ENCODE data around the gene RNF149.

Gene RNF149

GRCh38 chr2:101293544-101293943 is 15.0 kb downstream of the RNF149 start:
- DNase-seq = no peak

- DNase-seq = no peak
Measured at GRCh38 chr2:101291973-101292372, 16.5 kb downstream of the RNF149 start.

- no peak for DNase-seq
Measured at GRCh38 chr2:101290711-101291110, 17.8 kb downstream of the RNF149 start.

DNA sequence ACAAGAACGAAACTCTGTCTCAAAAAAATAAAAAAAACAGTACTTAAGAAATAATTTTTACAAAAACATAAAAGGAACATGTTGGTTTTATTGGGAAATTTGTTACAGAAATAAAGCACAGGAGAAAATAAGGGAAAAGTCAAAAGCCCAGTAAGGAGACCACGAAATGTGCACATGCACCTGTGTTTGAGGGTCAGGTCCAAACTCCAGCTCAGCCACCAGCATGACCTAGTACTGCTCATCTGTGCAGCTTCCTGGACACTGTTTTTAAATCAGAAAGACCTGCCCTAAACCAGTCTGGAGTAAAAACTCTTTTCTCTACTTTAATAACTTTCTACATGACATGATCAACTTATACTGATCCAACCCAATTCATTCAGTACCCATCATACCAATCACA is 21.2 kb downstream of the RNF149 start:
- no peak for DNase-seq

GRCh38 chr2:101286684-101287083 is 21.8 kb downstream of the RNF149 start:
- DNase-seq = no peak

GRCh38 chr2:101282980-101283379 is 25.5 kb downstream of the RNF149 start:
- DNase-seq = no peak

- DNase-seq = no peak
Measured at GRCh38 chr2:101281482-101281881, 27.0 kb downstream of the RNF149 start.

- DNase-seq = no peak
Measured at GRCh38 chr2:101278925-101279324, 29.6 kb downstream of the RNF149 start.

- DNase-seq = no peak
Measured at GRCh38 chr2:101277111-101277510, 31.4 kb downstream of the RNF149 start.

DNA sequence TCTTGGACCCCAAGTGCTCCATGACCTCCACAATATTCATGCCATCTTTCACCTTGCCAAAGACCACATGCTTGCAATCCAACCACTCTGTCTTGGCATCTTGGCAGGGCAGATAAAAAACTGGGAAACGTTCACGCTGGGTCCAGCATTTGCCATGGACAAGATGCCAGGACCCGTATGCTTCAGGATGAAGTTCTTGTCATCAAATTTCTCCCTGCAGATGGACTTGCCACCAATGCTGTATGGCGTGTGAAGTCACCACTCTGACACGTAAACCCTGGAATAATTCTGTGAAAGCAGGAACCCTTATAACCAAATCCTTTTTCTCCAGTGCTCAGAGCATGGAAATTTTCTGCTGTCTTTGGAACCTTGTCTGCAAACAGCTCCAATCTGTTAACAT is 34.4 kb downstream of the RNF149 start:
- no peak for DNase-seq

- DNase-seq = no peak
Measured at GRCh38 chr2:101273056-101273455, 35.4 kb downstream of the RNF149 start.

- DNase-seq = no peak
Measured at GRCh38 chr2:101272045-101272784, 36.3 kb downstream of the RNF149 start.

DNA sequence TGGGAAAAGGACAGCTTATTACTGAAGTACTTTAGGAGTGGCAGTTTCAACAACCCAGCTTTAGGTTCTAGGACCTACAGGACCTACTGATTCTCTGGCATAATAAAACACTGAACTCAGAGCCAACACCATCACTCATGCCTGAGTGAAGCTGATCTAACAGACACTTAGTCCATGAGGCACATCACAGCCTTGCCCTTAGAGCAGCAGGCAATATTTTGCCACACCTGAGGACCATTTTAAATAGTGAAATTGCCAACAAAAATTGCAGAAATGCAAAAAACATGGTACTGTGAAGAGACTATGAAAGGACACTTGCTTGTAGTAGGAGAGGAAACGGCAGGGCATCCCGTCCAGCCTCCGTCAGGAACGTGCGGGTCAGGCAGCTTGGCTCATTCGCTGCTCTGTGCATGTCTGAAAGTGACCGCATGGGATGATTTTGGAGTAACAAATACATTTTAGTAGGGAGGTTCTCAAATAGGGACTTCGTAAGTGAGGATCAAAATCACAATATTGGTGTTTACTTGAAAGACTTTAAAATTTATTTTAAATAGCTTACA is 37.7 kb downstream of the RNF149 start:
- no peak for DNase-seq

DNA sequence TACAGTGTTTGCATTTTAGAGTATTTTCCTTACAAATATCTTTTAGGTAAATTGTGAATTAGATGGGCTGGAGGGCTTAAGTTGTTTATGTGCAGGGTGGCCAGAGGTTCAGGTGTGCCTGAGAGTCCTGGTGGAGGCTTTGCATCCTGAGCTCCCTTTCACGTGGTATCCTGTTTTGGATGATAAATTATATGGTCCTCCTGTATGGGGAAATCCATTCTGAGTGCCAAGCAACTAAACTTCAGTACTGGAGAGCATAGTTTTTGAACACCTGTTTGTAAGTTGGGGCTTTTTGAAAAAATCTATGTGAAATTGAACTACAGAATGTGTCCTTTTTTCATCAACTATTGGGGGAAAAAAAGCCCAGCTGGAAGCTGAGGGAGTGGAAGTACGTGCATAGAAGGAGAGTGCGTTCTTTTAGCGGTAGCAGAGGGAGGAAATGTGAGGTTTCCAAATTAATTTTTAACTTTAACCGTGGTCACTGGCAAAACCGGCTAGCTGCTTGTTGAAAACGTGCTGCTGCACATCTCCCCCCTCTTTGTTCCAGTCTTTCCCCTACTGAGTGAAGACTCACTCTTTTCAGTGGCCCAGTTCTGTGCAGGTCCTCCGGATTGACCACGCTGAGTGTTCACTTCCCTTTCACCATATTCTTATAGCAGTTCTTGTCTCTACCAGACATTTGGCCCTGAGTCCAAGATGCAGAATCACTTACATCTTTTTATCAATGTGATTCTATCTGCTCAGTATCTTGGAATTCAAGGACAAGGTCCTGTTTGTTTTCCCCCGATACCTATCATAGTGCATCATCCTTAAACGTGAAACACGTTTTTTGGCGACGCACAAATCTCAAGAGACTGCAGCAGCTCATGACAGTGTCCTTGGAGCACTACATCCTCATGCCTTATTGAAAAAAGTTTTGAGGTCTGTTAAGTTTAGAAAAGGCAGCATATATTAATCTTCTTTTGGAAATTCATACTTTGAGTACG is 40.5 kb downstream of the RNF149 start:
- no peak for DNase-seq

- no peak for DNase-seq
Measured at GRCh38 chr2:101265893-101266499, 42.5 kb downstream of the RNF149 start.

DNA sequence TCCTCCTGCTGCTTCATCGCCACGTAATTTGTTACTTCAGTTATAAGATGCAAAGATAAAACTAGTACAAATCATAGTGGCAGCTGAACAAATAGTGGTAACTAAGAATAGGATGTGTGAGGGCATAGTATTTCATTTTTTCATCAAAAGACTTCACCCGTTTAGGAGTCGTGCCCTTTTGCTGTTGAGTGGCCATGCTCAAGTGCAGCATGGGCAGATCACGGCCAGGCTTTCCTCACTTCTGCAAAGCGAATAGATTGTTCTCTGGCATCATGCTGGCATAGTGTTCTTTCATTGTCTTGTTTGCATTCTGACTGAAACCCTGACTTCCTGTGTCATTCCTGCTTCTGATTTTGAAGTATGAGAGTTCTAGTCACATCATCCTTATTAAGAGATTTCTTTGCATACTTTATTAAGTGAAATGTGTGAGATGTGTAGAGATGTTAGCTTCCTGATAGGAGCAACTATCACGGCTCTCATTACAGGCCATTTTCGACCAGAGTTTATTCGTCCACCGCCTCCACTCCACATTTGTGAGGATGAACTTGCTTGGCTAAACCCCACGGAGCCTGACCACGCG is 44.1 kb downstream of the RNF149 start:
- DNase-seq = no peak

- no peak for DNase-seq
Measured at GRCh38 chr2:101263377-101263800, 45.1 kb downstream of the RNF149 start.

DNA sequence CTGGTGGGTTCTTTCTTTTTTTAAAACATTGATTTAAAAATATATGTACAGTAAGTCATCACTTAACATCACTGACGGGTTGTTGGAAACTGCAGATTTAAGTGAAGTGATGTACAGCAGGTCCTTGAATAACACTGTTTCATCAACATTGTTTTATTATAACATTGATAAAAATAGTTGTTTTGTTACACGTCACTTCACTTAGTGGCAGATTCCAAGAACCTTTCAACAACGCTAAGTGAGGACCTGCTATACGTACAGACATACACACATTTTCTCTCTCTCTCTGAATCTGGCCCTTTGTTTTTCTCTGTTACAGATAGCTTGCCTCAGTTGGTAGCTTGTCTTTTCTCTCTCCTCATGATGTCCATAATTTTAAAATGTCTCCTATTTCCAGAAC is 46.4 kb downstream of the RNF149 start:
- DNase-seq = no peak

DNA sequence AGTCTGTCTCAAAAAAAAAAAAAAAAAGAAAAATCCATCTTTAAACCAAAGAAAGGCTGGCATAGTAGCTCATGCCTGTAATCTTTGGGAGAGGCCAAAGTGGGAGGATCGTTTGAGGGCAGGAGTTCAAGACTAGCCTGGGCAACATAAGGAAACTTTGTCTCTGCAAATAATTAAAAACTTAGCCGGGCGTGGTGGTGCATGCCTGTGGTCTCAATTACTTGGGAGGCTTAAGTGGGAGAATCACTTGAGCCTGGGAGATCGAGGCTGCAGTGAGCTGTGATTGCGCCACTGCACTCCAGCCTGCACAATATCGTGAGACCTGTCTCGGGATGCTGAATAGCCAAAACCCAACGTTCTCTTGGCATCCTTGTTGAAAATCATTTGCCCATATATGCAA is 49.7 kb downstream of the RNF149 start:
- no peak for DNase-seq

DNA sequence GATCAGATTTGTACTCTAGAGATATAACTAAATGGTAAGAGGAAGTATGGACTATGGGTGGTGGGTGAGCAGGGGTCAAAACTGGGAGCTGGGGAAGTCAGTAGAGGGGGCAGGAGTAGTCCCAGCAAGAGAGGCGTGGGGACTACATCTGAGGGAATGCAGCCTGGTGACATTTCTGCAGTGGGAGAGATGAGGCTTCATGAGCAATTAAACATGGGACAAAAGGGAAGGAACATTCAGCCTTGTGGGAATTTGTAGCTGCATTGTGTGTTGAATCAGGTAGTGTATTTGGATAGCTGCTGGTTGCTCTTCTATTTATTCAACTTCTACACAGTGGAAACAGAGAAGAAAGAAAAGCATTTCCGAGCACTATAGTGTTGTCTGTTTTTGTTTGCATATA is 52.2 kb downstream of the RNF149 start:
- DNase-seq = no peak

GRCh38 chr2:101255501-101255900 is 53.0 kb downstream of the RNF149 start:
- DNase-seq = no peak

- DNase-seq = no peak
Measured at GRCh38 chr2:101253703-101254450, 54.6 kb downstream of the RNF149 start.
